Keratinocyte (primary cell): ENCODE measurements around the gene RING1. TPM values are rescaled to one million over a fixed set of nuclear protein-coding genes. Genes with fewer than 3 reads are reported as not detected.
A peak's percentile ranks its signal among the peaks of the same experiment; 100 is the strongest.

Experiments used
- DNase-seq: peaks from one replicate; pipeline ENCODE4 v3.0.0-alpha.2; 2011; ENCODE audit warnings: low read depth, missing footprints, low spot score
- FAIRE-seq: peaks from 2 replicates; lab custom pipeline; 2011; peaks lifted over from hg19 to GRCh38; lab: Jason Lieb, UNC
- H2AFZ ChIP-seq: 2 replicates; pipeline ENCODE4 v1.6.0; 2012; ENCODE audit warnings: low read length, control low read depth, inconsistent platforms; ENCODE audit not compliant: control insufficient read depth
- H3K27ac ChIP-seq: 2 replicates; pipeline ENCODE4 v1.5.1; 2011; ENCODE audit warnings: low read length; ENCODE audit not compliant: control insufficient read depth, insufficient read depth
- H3K27me3 ChIP-seq: 3 replicates; pipeline ENCODE4 v1.6.0; 2011; ENCODE audit warnings: low read length; ENCODE audit not compliant: control insufficient read depth, insufficient read depth; ENCODE audit errors: extremely low read depth
- H3K36me3 ChIP-seq, 2 experiments: 2 replicates in 1 of 2; 3 replicates in 1 of 2; pipeline ENCODE4 v1.5.1; 2011; ENCODE audit warnings: low read length in 2 of 2, mild to moderate bottlenecking in 1 of 2; ENCODE audit not compliant: control insufficient read depth in 2 of 2, insufficient read depth in 2 of 2; ENCODE audit errors: extremely low read depth in 1 of 2
- H3K4me1 ChIP-seq: 3 replicates; pipeline ENCODE4 v1.5.1; 2011; ENCODE audit warnings: low read length; ENCODE audit not compliant: control insufficient read depth, insufficient read depth; ENCODE audit errors: extremely low read depth
- H3K4me2 ChIP-seq: 3 replicates; pipeline ENCODE4 v1.6.0; 2011; ENCODE audit warnings: low read depth, low read length; ENCODE audit not compliant: control insufficient read depth, insufficient read depth; ENCODE audit errors: extremely low read depth
- H3K4me3 ChIP-seq, 3 experiments: fragments of 200-600 bp in 1 of 3; sonication (generic) in 1 of 3; 2 replicates in 2 of 3; 3 replicates in 1 of 3; pipeline ENCODE4 v1.5.1; 2011 to 2016; ENCODE audit warnings: low read length in 3 of 3, mild to moderate bottlenecking in 3 of 3, control low read depth in 2 of 3, inconsistent platforms in 1 of 3, low read depth in 1 of 3, mixed read lengths in 1 of 3, mixed run types in 1 of 3, moderate library complexity in 1 of 3; ENCODE audit not compliant: control insufficient read depth in 2 of 3, insufficient read depth in 2 of 3; ENCODE audit errors: extremely low read depth in 1 of 3
- H3K79me2 ChIP-seq: 2 replicates; pipeline ENCODE4 v1.6.0; 2012; ENCODE audit warnings: low read length; ENCODE audit not compliant: control insufficient read depth, insufficient read depth
- H3K9ac ChIP-seq: 3 replicates; pipeline ENCODE4 v1.6.0; 2011; ENCODE audit warnings: low read length; ENCODE audit not compliant: control insufficient read depth, insufficient read depth; ENCODE audit errors: extremely low read depth
- H3K9me1 ChIP-seq: 3 replicates; pipeline ENCODE4 v1.6.0; 2011; ENCODE audit warnings: low read length; ENCODE audit not compliant: control insufficient read depth, insufficient read depth; ENCODE audit errors: extremely low read depth
- H3K9me3 ChIP-seq: 2 replicates; pipeline ENCODE4 v1.5.1; 2012; ENCODE audit warnings: low read depth, low read length; ENCODE audit not compliant: control insufficient read depth
- H4K20me1 ChIP-seq: 3 replicates; pipeline ENCODE4 v1.6.0; 2011; ENCODE audit warnings: low read length; ENCODE audit not compliant: control insufficient read depth, insufficient read depth; ENCODE audit errors: extremely low read depth
- CTCF ChIP-seq, 3 experiments: IDR thresholded peaks in 1 of 3; conservative IDR thresholded peaks in 1 of 3; optimal IDR thresholded peaks in 1 of 3; 2 replicates in 2 of 3; 3 replicates in 1 of 3; pipeline versions ENCODE3 to v1.5.1; 2011; ENCODE audit warnings: low read length in 3 of 3, mild to moderate bottlenecking in 3 of 3, moderate library complexity in 2 of 3, control low read depth in 1 of 3, inconsistent platforms in 1 of 3; ENCODE audit not compliant: insufficient read depth in 2 of 3; ENCODE audit errors: extremely low read depth in 1 of 3
- EZH2 ChIP-seq: IDR thresholded peaks from one replicate; pipeline ENCODE4 v1.6.1; 2012; ENCODE audit warnings: inconsistent platforms, mild to moderate bottlenecking, low read length, moderate library complexity
- dilution Hi-C: fragments of 300-500 bp; cut with MboI; formaldehyde crosslinking; loops from one replicate; pipeline ENCODE4 v1.7.0; 2020; ENCODE audit warnings: low sequenced_read_pairs; ENCODE audit not compliant: extremely low pct_ligation_motif_present
- polyA plus RNA-seq, 5 experiments: library from polyadenylated mRNA; depleted of rRNA in 3 of 5; stranded (reverse) in 3 of 5; stranded (forward) in 1 of 5; unstranded in 1 of 5; fragments of >200 nt; gene quantifications; 1 replicate in 1 of 5; 2 replicates in 3 of 5; 3 replicates in 1 of 5; pipeline versions ENCODE4 v1.2.1 to v1.2.3, GENCODE V29; 2011 to 2012; ENCODE audit warnings: missing spikeins in 2 of 5, low read depth in 1 of 5, low replicate concordance in 1 of 5

RING1 gene
- polyA plus RNA-seq, 1 donor (not counting 4 experiments of a cell fraction or from before 2014, with no cell fraction given), result 23.0 TPM

GRCh38 chr6:33160728-33161344 lies 47.5 kb upstream of the RING1 start:
- peak overlapping the region; percentile 72 for H3K4me2 ChIP-seq
- H3K27ac ChIP-seq, result no peak overlapping the region
- no peak for FAIRE-seq
- H3K9me3 ChIP-seq, result no peaks in the 10 kb centered on the region
- TF ChIP-seq CTCF (optimal IDR thresholded peaks at IDR 0.05 in 1 of 3, IDR thresholded peaks at IDR 0.05 in 1 of 3, conservative IDR thresholded peaks at IDR 0.05 in 1 of 3; ENCODE audit: extremely low read depth in 1 of 3, insufficient read depth in 2 of 3, low read length in 3 of 3) (no peak), EZH2 (no peak)
- no peaks in the 10 kb centered on the region for H3K9me1 ChIP-seq
- no peak overlapping the region for H2AFZ ChIP-seq
- no peaks in the 10 kb centered on the region for H4K20me1 ChIP-seq
- H3K4me1 ChIP-seq, result peaks cover 11% of the 10 kb centered on the region
- no peaks in the 10 kb centered on the region for H3K36me3 ChIP-seq
- no peaks in the 10 kb centered on the region for H3K79me2 ChIP-seq
- H3K4me3 ChIP-seq, result no peak overlapping the region
- H3K9ac ChIP-seq, result no peak overlapping the region
- peaks cover 6% of the 10 kb centered on the region for H3K27me3 ChIP-seq
- dilution Hi-C loops, result no loop called here
- DNase-seq, result peak; percentile 33

- Histone ChIP-seq H3K27ac (no peak overlapping the region), H3K9me3 (no peaks in the 10 kb centered on the region), H4K20me1 (no peaks in the 10 kb centered on the region), H3K79me2 (no peaks in the 10 kb centered on the region), H3K4me2 (peak overlapping the region; percentile 72), H3K4me1 (peaks cover 11% of the 10 kb centered on the region), H3K9ac (peak overlapping the region; percentile 66), H2AFZ (peak overlapping the region; percentile 62), H3K27me3 (peaks cover 7% of the 10 kb centered on the region), H3K9me1 (no peaks in the 10 kb centered on the region), H3K36me3 (no peaks in the 10 kb centered on the region), H3K4me3 (peak overlapping the region; percentile 34 to 51 (median 50))
- TF ChIP-seq CTCF (optimal IDR thresholded peaks at IDR 0.05 in 1 of 3, IDR thresholded peaks at IDR 0.05 in 1 of 3, conservative IDR thresholded peaks at IDR 0.05 in 1 of 3; ENCODE audit: extremely low read depth in 1 of 3, insufficient read depth in 2 of 3, low read length in 3 of 3) (peak in 2 of 3 experiments; percentile 76 to 98), EZH2 (no peak)
- DNase-seq, result no peak
- dilution Hi-C loops, result no loop called here
- FAIRE-seq, result peak; percentile 26
Measured at GRCh38 chr6:33161354-33162331, 46.7 kb upstream of the RING1 start.
